HG03095 (cell line): Measurements from ENCODE around the gene IL12RB2.

Experiments
- ATAC-seq: cut with Tn5 transposase; IDR thresholded peaks from one replicate; pipeline ENCODE4 v1.9.1; 2021; ENCODE audit warnings: moderate library complexity; ENCODE audit not compliant: unreplicated experiment

The IL12RB2 gene, protein sequence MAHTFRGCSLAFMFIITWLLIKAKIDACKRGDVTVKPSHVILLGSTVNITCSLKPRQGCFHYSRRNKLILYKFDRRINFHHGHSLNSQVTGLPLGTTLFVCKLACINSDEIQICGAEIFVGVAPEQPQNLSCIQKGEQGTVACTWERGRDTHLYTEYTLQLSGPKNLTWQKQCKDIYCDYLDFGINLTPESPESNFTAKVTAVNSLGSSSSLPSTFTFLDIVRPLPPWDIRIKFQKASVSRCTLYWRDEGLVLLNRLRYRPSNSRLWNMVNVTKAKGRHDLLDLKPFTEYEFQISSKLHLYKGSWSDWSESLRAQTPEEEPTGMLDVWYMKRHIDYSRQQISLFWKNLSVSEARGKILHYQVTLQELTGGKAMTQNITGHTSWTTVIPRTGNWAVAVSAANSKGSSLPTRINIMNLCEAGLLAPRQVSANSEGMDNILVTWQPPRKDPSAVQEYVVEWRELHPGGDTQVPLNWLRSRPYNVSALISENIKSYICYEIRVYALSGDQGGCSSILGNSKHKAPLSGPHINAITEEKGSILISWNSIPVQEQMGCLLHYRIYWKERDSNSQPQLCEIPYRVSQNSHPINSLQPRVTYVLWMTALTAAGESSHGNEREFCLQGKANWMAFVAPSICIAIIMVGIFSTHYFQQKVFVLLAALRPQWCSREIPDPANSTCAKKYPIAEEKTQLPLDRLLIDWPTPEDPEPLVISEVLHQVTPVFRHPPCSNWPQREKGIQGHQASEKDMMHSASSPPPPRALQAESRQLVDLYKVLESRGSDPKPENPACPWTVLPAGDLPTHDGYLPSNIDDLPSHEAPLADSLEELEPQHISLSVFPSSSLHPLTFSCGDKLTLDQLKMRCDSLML

DNA sequence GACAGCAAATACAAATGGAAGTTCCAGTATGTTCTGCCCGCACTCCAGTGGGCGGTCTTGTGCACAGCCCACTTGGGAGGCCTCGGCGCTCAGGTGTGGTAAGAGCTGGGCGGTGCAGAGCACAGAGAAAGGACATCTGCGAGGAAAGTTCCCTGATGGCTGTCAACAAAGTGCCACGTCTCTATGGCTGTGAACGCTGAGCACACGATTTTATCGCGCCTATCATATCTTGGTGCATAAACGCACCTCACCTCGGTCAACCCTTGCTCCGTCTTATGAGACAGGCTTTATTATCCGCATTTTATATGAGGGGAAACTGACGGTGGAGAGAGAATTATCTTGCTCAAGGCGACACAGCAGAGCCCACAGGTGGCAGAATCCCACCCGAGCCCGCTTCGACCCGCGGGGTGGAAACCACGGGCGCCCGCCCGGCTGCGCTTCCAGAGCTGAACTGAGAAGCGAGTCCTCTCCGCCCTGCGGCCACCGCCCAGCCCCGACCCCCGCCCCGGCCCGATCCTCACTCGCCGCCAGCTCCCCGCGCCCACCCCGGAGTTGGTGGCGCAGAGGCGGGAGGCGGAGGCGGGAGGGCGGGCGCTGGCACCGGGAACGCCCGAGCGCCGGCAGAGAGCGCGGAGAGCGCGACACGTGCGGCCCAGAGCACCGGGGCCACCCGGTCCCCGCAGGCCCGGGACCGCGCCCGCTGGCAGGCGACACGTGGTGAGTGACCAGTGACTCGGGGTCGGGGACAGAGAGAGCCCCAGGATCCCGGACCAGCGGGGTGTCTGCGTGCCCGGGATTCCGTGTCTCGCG lies at the start of gene IL12RB2:
Gene IL12RB2 (plus strand): TSS at position 623 of the 810 bp plus-strand sequence. CDS start 12,496 bp downstream, outside the sequence.
- ATAC-seq = peak; percentile 47

DNA sequence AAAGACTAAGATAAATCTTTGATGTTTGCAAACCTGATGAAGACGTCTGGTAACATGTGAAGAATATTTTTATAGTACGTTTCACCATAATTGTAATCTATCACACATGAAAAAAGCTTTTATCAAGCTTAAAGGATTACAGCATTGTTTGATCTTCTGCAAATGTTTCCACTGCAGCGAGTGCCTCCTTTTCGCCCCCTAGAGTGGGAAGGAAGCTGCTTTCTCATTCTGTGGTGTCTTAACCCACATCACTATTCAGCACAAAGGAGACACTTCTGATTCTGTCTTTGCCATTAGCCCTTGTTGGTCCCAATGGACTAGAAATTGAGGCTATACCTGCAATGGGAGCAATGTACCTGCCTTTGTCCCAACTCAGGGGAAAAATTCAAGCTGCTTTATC lies 46.0 kb upstream of the IL12RB2 start:
- no peak for ATAC-seq

DNA sequence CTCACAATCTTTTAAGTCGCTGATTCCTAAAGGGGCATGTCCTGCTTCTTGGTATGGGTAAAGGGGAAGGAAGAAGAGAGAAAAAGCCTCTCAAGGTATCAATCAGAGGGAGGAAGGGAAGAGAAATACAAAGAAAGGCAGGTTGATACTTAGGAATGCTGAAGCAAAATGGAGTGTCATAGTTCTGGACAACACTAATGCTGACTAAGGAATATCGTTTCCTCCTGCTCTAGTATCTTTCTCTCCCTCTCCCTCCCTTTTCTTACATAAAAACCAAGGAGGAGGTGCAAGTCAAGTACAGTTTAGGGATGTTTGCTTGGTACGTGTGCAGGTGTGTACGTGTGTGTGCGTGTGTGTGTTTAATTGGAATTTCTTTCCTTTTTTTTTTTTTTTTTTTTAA lies 44.9 kb upstream of the IL12RB2 start:
- ATAC-seq = no peak

DNA sequence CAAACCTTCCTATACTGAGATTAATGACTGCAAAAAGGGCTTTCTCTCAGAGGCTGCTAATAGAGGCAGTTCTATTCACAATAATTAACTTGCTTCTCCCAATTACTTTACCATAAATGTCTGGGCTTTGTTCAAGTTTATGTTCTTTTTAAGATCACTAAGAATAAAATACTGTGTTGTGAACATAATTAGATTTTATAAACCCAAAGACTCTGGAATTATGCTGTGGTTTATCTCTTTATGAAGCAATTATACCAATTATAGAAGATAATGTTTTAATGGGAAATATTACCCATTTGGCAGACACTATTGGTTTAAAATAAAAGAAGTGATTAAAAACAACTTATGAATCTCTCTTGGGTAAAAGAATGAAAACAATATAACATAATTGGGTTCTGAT lies 43.5 kb upstream of the IL12RB2 start:
- ATAC-seq = no peak

DNA sequence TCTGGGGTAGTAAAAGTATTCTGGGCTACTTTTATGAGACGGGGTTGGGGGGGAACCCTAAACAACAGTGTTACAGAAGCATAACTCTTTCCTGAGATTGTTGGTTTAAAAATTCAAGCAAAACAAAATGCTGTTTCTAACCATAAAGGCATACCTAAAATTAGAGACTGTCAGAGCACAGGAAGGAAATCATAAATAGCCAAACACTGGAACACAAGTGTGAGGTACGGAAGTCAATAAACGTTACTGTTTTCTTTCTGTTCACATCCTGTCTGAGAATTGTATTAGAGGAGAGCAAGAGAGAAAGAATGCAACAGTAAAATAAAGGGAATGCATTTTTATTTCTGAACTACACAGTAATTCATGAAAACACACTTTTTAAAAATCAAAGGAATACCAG lies 42.8 kb upstream of the IL12RB2 start:
- peak; percentile 69 for ATAC-seq

DNA sequence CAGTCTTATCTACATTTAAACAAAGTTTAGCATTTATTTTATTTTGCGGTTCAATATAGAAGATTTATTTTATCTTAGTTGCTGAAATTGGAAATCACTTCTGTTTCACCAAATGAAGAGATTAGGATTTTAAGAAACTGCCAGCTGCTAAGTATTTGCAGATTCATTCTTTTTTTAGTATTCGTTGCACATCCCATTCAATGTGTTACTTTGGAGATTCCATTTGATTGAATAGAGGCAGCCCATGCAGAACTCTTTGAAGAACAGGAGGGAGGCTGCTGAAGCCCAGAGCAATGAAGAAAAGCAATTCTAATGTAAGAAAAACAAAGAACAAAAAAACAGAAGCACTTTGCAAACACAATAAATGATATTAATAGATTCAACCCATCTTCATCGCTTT lies 38.6 kb upstream of the IL12RB2 start:
- no peak for ATAC-seq

DNA sequence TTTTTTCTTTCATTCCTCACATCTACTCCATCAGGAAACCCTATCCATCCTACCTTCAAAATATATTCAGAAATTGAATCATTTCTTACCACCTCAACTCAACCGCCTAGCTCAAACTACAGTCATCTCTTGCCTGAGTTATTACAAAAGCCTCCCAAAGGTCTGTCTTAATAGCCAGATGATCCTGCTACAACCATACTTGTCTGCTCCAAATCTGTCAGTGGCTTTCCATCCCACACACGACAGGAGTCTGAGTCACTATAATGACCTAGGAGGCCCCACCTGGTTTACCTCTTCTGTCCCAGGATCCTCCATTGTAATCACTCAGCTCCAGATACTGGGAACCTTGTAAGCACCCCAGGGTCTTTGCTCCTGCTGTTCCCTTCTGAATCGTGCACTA lies 37.1 kb upstream of the IL12RB2 start:
- no peak for ATAC-seq

DNA sequence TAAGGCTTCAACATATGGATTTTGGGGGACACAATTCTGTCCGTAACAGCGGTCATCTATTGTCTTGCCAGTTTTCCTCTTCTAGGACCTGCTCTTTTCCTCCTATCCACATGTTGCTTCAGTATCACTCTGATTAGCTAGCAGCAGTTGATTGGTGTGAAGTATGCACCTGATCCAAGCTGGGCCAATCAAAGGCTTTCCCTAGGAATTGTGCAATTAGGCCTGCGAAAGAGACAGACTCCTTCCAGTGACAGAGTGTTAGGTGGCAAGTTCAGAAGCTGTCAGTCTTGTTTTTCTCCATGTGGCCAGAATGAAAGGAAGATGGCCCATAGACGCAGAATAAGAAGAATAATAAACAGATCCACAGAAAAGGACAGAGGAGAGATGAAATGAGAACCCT lies 34.1 kb upstream of the IL12RB2 start:
- ATAC-seq = no peak

DNA sequence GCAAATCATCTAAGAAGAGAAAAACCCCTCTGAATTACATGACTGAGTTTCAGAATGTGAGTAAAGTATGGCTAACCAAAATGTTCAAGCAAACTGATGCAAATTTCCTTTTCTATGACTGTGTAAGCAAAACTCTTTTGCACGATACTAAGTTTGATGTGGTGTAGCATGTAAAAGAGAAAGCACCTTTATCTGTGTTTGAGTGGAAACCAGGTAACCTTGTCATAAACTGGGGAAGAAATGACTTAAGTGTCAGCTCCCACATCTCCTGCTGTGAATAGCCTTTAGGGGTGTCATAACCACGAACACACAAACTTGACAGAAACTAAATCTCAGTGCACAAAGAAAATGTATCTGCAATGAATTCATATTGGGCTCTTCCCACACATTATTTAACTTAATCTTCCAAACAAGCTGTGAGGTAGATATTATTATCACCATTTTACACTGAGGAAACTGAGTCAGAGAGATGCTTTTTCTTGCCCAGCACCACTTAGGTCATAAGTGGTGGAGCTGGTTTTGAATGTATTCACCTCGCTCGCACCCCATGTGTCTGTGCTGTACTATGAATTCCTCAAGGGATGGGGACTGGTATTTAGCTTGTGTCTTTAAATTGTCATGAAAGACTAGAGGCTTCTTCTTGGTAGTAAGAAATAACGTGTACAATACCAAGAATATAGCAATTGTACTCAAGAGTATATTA lies 32.9 kb upstream of the IL12RB2 start:
- no peak for ATAC-seq

DNA sequence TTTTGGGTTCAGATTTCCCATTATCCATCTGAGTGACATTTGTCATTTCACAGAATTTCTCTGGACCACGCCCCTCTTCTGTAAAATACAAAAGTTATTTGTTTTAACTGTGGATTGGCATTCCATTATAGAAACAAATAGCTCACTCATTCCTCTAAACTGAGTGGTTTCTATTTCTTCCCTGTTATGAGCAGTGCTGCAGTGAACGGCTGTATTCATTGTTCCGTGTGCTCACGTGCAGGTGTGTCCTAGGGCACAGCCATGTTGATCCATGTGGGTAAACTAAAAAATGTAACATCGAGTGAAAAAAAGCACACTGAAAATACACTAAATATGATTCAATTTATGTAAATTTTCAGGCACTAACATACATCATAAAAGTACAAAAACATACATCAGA lies 27.0 kb upstream of the IL12RB2 start:
- ATAC-seq = no peak

DNA sequence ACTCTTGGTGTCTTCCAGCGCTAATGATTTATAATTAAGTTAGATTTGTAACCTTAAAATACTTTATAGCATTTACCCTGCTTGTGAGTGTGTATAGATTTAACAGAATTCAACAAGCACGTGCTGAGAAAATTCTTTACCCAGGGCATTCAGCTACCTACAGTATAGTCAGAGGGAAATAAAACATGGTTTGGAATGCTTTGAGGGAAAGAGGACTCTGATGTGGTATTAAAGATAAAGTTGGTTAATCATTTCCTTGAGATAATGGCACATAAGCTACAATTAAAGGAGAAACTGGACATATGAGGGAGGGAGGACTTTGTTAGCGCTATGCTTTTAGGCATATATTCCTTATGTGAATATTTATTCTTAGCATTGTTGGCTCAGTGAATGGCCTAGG lies 26.4 kb upstream of the IL12RB2 start:
- no peak for ATAC-seq

DNA sequence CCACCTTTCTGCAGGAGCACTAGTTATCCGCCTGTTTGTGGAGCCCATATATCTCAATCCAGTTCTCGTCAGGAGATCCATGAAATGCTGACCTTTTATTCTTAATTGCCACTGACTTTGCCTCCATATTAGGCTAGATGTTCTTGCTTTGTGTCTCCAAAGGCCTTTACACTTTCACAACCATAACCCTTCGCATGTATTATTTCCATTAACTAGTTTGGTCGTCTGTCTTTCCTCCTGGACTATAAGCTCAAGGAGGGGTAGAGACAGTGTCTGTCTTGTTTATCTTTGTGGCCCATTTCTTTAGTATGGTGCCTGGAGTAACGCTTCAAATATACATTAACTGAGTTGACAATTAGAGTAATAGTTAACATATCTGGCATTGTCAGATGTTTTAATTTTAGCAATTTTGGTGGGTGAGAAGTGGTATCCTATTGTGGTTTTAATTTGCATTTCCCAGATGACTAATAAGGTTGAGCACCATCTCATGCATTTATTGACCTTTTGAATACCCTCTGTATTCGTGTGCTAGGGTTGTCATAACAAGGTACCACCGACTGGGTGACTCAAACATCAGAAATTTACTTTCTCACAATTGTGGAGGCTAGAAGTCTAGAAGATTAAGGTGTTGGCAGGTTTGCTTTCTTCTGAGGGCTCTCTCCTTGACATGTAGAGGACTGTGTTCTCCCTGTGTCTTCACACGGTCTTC lies 21.7 kb upstream of the IL12RB2 start:
- ATAC-seq = no peak

DNA sequence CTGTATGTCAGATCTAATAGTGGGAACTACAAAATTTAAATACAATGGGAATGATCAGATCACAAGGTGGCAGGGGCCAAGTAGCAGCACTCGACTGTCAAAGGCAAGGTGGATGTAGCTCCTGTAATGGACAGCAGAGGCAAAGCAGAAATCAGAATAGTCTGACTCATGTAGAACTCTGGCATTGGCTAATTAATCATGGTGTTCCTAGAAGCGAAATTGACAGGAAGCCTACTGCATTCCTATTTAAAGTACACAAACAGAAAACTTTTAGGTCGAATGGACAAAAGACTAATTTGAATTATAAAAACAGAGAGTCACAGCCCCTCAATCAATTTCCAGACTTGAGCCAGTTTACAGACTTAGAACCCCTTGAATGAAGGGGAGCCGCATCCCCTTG lies 17.4 kb upstream of the IL12RB2 start:
- no peak for ATAC-seq

DNA sequence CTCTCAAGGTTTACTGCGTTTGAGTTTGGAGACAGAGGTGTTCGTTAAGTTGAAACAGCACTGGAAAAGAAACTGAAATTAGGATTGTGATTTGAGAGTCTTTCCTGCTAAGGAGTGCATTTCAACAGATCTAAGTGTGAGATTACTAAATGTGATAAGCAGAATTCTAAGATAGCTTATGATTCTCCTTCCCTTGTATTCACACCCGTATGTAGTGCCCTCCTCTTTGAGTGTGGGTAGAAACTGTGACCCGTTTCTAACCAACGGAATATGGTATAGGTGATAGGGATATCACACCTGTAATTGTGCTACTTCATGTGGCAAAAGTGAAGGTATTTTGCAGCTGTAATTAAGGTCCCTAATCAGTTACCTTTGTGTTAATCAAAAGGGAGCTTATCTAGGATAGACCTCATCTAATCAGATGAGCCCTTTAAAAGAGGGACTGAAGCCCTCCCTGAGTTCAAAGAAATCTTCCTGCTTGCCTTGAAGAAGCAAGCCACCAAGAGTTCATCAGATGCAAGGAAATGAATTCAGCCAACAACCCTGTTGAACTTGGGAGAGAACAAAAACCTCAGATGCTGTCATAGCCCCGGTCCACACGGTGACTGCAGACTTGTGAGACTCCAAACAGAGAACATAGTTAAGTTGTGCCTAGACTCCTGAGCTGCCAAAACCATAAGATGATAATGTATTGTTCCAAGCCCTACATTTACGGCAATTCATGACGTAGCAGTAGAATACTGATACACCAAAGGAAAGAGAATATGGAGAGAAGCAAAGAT lies 12.6 kb upstream of the IL12RB2 start:
- no peak for ATAC-seq

DNA sequence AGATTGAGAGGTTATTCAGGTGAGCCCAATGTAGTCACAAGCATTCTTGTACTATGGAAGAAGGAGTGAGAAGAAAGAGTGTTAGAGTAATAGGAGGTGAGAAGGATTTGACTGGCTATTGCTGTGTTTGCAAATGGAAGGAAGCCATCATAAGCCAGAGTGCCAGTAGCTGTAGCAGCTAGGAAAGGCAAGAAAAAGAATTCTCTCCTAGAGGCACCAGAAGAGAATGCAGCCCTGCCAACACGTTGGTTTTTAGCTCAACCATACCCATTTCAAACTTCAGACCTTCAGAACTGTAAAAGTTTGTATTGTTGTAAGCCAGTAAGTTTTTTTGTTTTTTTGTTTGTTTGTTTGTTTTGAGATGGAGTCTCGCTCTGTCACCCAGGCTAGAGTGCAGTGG lies 8.9 kb upstream of the IL12RB2 start:
- ATAC-seq = no peak

DNA sequence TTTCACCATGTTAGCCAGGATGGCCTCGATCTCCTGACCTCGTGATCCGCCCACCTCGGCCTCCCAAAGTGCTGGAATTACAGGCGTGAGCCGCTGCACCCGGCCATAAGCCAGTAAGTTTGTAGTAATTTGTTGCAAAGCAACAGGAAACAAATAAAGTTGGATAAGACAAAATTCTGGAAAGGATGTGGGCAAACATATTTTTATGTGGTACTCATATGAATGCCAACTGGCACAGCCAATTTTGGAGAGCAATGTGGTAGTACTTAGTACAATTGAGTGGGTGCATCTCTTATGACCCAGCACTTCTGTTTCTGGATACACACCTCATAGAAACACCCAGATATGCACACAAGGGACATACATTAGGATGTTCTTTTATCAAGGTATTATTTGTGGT lies 8.4 kb upstream of the IL12RB2 start:
- no peak for ATAC-seq

DNA sequence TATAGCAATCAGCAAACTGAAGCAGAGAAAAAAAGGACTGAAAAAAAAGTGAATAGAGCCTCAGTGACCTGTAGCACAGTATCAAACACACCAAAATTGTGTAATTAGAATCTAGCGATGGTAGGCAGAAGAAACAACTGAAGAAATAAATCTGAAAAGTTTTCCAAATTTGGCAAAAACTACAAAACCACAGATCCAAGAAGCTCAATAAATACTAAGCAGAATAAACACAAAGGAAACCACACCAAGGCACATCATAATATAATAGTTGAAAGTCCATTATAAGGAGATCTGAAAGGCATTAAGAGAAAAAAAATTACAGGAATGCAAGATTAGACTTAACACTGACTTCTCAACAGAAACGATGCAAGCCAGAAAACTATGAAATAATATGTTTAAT lies 7.1 kb upstream of the IL12RB2 start:
- no peak for ATAC-seq

DNA sequence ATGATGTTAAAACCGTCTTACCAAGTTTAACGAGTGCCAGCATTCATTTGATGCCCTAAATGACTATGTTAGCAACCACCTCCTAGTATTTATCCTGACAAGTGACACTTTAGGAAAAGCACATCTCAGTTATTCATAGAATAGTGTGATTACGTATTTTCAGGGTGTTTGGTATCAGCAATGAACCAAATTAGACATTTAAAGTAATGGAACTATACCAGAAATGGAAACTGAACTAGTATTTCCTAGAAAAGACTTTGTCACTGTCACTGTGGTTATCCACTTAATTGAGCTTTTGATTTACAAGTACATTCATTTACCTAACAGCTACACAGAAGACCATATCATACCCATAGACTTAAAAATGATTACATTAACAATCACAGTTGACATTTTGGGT lies 3.6 kb upstream of the IL12RB2 start:
- no peak for ATAC-seq

DNA sequence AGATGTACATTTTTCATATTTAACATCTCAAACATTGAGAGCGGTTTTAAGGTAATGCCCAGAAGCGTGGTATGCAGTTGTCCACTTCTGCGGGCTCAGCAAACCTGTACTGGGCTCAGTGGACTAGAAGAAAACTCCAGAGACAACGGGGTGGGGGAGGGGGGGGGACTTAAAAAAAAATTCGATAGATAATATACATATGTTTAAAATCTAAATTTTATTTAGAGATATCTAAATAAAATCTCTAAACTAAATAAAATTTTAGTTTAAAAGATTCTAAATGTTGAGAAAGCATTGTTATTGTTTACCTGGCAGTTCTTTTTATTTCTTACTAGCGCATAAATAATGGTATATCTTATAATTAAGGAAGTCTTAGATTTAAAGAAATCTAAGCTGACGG lies 1.1 kb upstream of the IL12RB2 start:
- ATAC-seq = no peak
